B cell (primary cell): ENCODE results near the gene CEP295NL. TPM values are rescaled to one million over a fixed set of nuclear protein-coding genes. Genes with fewer than 3 reads are reported as not detected.

ENCODE experiments used
- ATAC-seq: fragments of 200-7000 bp; cut with Tn5 transposase; one replicate; pipeline ENCODE4 v1.10.0; 2021; ENCODE audit warnings: low read depth, mild to moderate bottlenecking, moderate number of reproducible peaks, moderate library complexity
- CTCF ChIA-PET: fragments of 350-600 bp; sonication (Branson Sonifier 250); formaldehyde crosslinking; loops from one replicate; lab custom pipeline; 2021; ENCODE audit warnings: antibody characterized with exemption, inconsistent platforms; lab: Charles Lee
- POLR2A ChIA-PET: fragments of 350-600 bp; sonication (Branson Sonifier 250); formaldehyde crosslinking; loops from one replicate; lab custom pipeline; 2021; ENCODE audit warnings: antibody characterized with exemption; lab: Charles Lee
- DNase-seq: peaks from one replicate; pipeline ENCODE4 v3.0.0; 2013
- H2AFZ ChIP-seq: 2 replicates; pipeline ENCODE4 v1.6.1; 2012; ENCODE audit warnings: mild to moderate bottlenecking, low read depth, low read length; ENCODE audit not compliant: insufficient read depth, poor library complexity, severe bottlenecking
- H3K27ac ChIP-seq, 2 donors: 1 replicate in 1 of 2; 2 replicates in 1 of 2; pipeline ENCODE4 v1.5.1; 2012 to 2013; ENCODE audit warnings: low read length in 2 of 2, mild to moderate bottlenecking in 2 of 2, moderate library complexity in 1 of 2
- H3K27me3 ChIP-seq, 4 experiments: fragments of 200-600 bp in 1 of 4; sonication (generic) in 1 of 4; replicated peaks in 1 of 4; 1 replicate in 2 of 4; 2 replicates in 2 of 4; pipeline versions ENCODE4 v1.6.1 to v1.7.0; 2013 to 2016; ENCODE audit warnings: low read length in 3 of 4, mild to moderate bottlenecking in 2 of 4, mixed read lengths in 1 of 4, moderate library complexity in 1 of 4; ENCODE audit not compliant: insufficient read depth in 4 of 4, control insufficient read depth in 3 of 4; ENCODE audit errors: control extremely low read depth in 1 of 4
- H3K36me3 ChIP-seq, 2 experiments: replicated peaks in 1 of 2; 1 replicate in 1 of 2; 2 replicates in 1 of 2; pipeline versions ENCODE4 v1.6.1 to v1.7.1; 2013; ENCODE audit warnings: low read length in 1 of 2; ENCODE audit not compliant: insufficient read depth in 2 of 2, control insufficient read depth in 1 of 2; ENCODE audit errors: control extremely low read depth in 1 of 2, extremely low read depth in 1 of 2
- H3K4me1 ChIP-seq, 2 donors: fragments of 200-600 bp in 1 of 2; sonication (generic) in 1 of 2; 1 replicate in 1 of 2; 2 replicates in 1 of 2; pipeline versions ENCODE4 v1.5.1 to v1.6.1; 2013 to 2017; ENCODE audit warnings: low read length in 2 of 2; ENCODE audit not compliant: control insufficient read depth in 2 of 2, insufficient read depth in 2 of 2
- H3K4me2 ChIP-seq: replicated peaks from 2 replicates; pipeline ENCODE3; 2012; ENCODE audit warnings: mild to moderate bottlenecking, low read depth, low read length; ENCODE audit not compliant: poor library complexity, severe bottlenecking
- H3K4me3 ChIP-seq, 5 experiments: fragments of 200-600 bp in 1 of 5; sonication (generic) in 1 of 5; 1 replicate in 3 of 5; 2 replicates in 2 of 5; pipeline versions ENCODE4 v1.5.1 to v1.7.0; 2011 to 2016; ENCODE audit warnings: low read length in 4 of 5, mild to moderate bottlenecking in 4 of 5, low read depth in 2 of 5, control low read depth in 1 of 5, moderate library complexity in 1 of 5; ENCODE audit not compliant: insufficient read depth in 1 of 5; ENCODE audit errors: control extremely low read depth in 1 of 5, extremely low read depth in 1 of 5
- H3K79me2 ChIP-seq: fragments of 200-600 bp; sonication (generic); one replicate; pipeline ENCODE4 v1.6.0; 2016; ENCODE audit warnings: low read length; ENCODE audit not compliant: control insufficient read depth, insufficient read depth
- H3K9ac ChIP-seq: fragments of 200-600 bp; sonication (generic); 2 replicates; pipeline ENCODE4 v1.6.1; 2017; ENCODE audit warnings: mild to moderate bottlenecking, low read length, moderate library complexity
- H3K9me3 ChIP-seq, 3 donors: one replicate each; pipeline versions ENCODE4 v1.6.1 to v1.7.1; 2013; ENCODE audit warnings: low read length in 2 of 3; ENCODE audit not compliant: control insufficient read depth in 2 of 3, insufficient read depth in 1 of 3; ENCODE audit errors: control extremely low read depth in 1 of 3
- H4K20me1 ChIP-seq: 2 replicates; pipeline ENCODE4 v1.6.0; 2012; ENCODE audit warnings: mild to moderate bottlenecking, low read length; ENCODE audit not compliant: insufficient read depth, control insufficient read depth, poor library complexity, severe bottlenecking
- H3K27ac Mint-ChIP-seq: one replicate; pipeline ENCODE4 v1.8.0; 2021; ENCODE audit warnings: mixed read lengths
- H3K27me3 Mint-ChIP-seq: one replicate; pipeline ENCODE4 v1.8.0; 2021; ENCODE audit warnings: mixed read lengths
- H3K4me1 Mint-ChIP-seq: one replicate; pipeline ENCODE4 v1.8.0; 2021; ENCODE audit warnings: mixed read lengths
- H3K4me3 Mint-ChIP-seq: one replicate; pipeline ENCODE4 v1.8.0; 2021; ENCODE audit warnings: mixed read lengths
- H3K9me3 Mint-ChIP-seq: one replicate; pipeline ENCODE4 v1.8.0; 2022; ENCODE audit warnings: mixed read lengths; ENCODE audit not compliant: insufficient read depth
- CTCF ChIP-seq: fragments of 200-600 bp; IDR thresholded peaks from one replicate; pipeline ENCODE4 v1.8.0; 2022; ENCODE audit warnings: antibody characterized with exemption, mild to moderate bottlenecking
- EZH2 ChIP-seq: IDR thresholded peaks from 2 replicates; pipeline ENCODE4 v1.6.1; 2012; ENCODE audit warnings: borderline replicate concordance, low read depth, mild to moderate bottlenecking, moderate library complexity, low read length; ENCODE audit not compliant: insufficient read depth, poor library complexity, severe bottlenecking
- WGBS: methylation state at CpG from one replicate; pipeline ENCODE4 v1.1.5; 2013; ENCODE audit warnings: missing lambda C conversion rate; ENCODE audit not compliant: insufficient coverage; 5-methylcytosine and 5-hydroxymethylcytosine counted together
- intact Hi-C: fragments of 100-400 bp; cut with micrococcal nuclease; formaldehyde crosslinking; loops from one replicate; pipeline ENCODE4 v1.10.0; 2022
- polyA plus RNA-seq: library from polyadenylated mRNA; depleted of rRNA; stranded (reverse); fragments of >200 nt; gene quantifications from 2 replicates; pipeline ENCODE4 v1.2.3, GENCODE V29; 2012
- total RNA-seq, 2 donors: library from RNA; stranded (reverse); fragments of 120-200 nt in 1 of 2; gene quantifications; 1 replicate in 1 of 2; 2 replicates in 1 of 2; pipeline versions ENCODE4 v1.2.3 to v1.2.4, GENCODE V29; 2013 to 2022

CEP295NL gene
- total and polyA plus RNA-seq, 2 donors (not counting 1 experiment from before 2014, with no cell fraction given): 0.09 to 1.3 TPM

- Mint-ChIP-seq H3K4me3 (no peak overlapping the region), H3K27me3 (peaks cover 7% of the 10 kb centered on the region), H3K4me1 (no peaks in the 10 kb centered on the region), H3K27ac (no peak overlapping the region), H3K9me3 (no peaks in the 10 kb centered on the region)
- 91% methylated on average over 6 of the region's 6 CpGs for WGBS
- Histone ChIP-seq H3K9me3 (no peaks in the 10 kb centered on the region), H2AFZ (no peak overlapping the region), H3K36me3 (no peaks in the 10 kb centered on the region), H3K9ac (no peak overlapping the region), H3K4me1 (no peaks in the 10 kb centered on the region), H4K20me1 (no peaks in the 10 kb centered on the region), H3K27ac (no peak overlapping the region), H3K79me2 (no peaks in the 10 kb centered on the region), H3K27me3 (peaks cover 0 to 10% (median 1%) of the 10 kb centered on the region in 4 experiments), H3K4me2 (no peak overlapping the region), H3K4me3 (no peak overlapping the region)
- no peak for ATAC-seq
- no peak for TF ChIP-seq CTCF
- TF ChIP-seq EZH2: no peak
- CTCF ChIA-PET: no interaction called here
- intact Hi-C loops: no loop called here
- no peak for DNase-seq
- POLR2A ChIA-PET: no interaction called here
Observed at GRCh38 chr17:78939615-78940014, 36.6 kb upstream of the CEP295NL start.

GRCh38 chr17:78937561-78937960 is 34.6 kb upstream of the CEP295NL start:
- peaks cover 0 to 11% (median 1%) of the 10 kb centered on the region in 4 experiments for H3K27me3 ChIP-seq
- H3K4me1 Mint-ChIP-seq: no peaks in the 10 kb centered on the region
- no peaks in the 10 kb centered on the region for H3K36me3 ChIP-seq
- DNase-seq: no peak
- no peak overlapping the region for H3K4me3 ChIP-seq
- no peak overlapping the region for H3K4me2 ChIP-seq
- H3K4me3 Mint-ChIP-seq: no peak overlapping the region
- H3K9me3 ChIP-seq: no peaks in the 10 kb centered on the region
- ChIA-PET CTCF (no interaction called here), POLR2A (no interaction called here)
- H3K4me1 ChIP-seq: peaks cover 0 to 8% of the 10 kb centered on the region in 2 donors
- 99% methylated on average over 8 of the region's 11 CpGs for WGBS
- no peaks in the 10 kb centered on the region for H4K20me1 ChIP-seq
- intact Hi-C loops: no loop called here
- H3K27ac ChIP-seq: no peak overlapping the region
- peaks cover 11% of the 10 kb centered on the region for H3K27me3 Mint-ChIP-seq
- H3K27ac Mint-ChIP-seq: no peak overlapping the region
- TF ChIP-seq CTCF: no peak
- TF ChIP-seq EZH2: no peak
- no peaks in the 10 kb centered on the region for H3K79me2 ChIP-seq
- no peak for ATAC-seq
- H3K9me3 Mint-ChIP-seq: no peaks in the 10 kb centered on the region
- H3K9ac ChIP-seq: no peak overlapping the region
- H2AFZ ChIP-seq: no peak overlapping the region
